Endodermal cell (in vitro differentiated cells): Measurements from ENCODE around the gene RAB17. TPM values are rescaled to one million over a fixed set of nuclear protein-coding genes. Genes with fewer than 3 reads are reported as not detected.

Source experiments
- DNase-seq: peaks from one replicate; pipeline ENCODE4 v3.0.0-alpha.2; 2017
- H3K27ac ChIP-seq: 2 replicates; pipeline ENCODE4 v1.5.1; 2013; ENCODE audit warnings: mild to moderate bottlenecking, low read depth, low read length, moderate library complexity
- H3K27me3 ChIP-seq: 2 replicates; pipeline ENCODE4 v1.6.1; 2013; ENCODE audit warnings: mild to moderate bottlenecking, low read length, moderate library complexity; ENCODE audit not compliant: insufficient read depth, control insufficient read depth, poor library complexity, severe bottlenecking
- H3K36me3 ChIP-seq: 2 replicates; pipeline ENCODE4 v1.7.0; 2013; ENCODE audit warnings: mild to moderate bottlenecking, low read length, moderate library complexity; ENCODE audit not compliant: control insufficient read depth, insufficient read depth
- H3K4me1 ChIP-seq: one replicate; pipeline ENCODE4 v1.7.0; 2013; ENCODE audit warnings: low read length; ENCODE audit not compliant: control insufficient read depth, insufficient read depth
- H3K4me3 ChIP-seq: 2 replicates; pipeline ENCODE4 v1.5.1; 2013; ENCODE audit warnings: mild to moderate bottlenecking, low read length, moderate library complexity
- H3K9ac ChIP-seq: 2 replicates; pipeline ENCODE4 v1.6.1; 2013; ENCODE audit warnings: mild to moderate bottlenecking, low read length, moderate library complexity; ENCODE audit not compliant: poor library complexity, severe bottlenecking; ENCODE audit errors: extremely low read depth
- H3K9me3 ChIP-seq: 2 replicates; pipeline ENCODE4 v1.6.1; 2013; ENCODE audit warnings: mild to moderate bottlenecking, low read length, moderate library complexity; ENCODE audit not compliant: control insufficient read depth
- H3K27ac Mint-ChIP-seq: 2 replicates; pipeline ENCODE4 v1.8.0; 2020; ENCODE audit warnings: mixed read lengths
- H3K27me3 Mint-ChIP-seq: 2 replicates; pipeline ENCODE4 v1.8.0; 2021; ENCODE audit warnings: mild to moderate bottlenecking, mixed read lengths; ENCODE audit not compliant: insufficient read depth
- H3K36me3 Mint-ChIP-seq: 2 replicates; pipeline ENCODE4 v1.8.0; 2020; ENCODE audit warnings: low read depth, mixed read lengths
- H3K4me1 Mint-ChIP-seq: 2 replicates; pipeline ENCODE4 v1.8.0; 2020; ENCODE audit warnings: mixed read lengths
- H3K4me3 Mint-ChIP-seq: 2 replicates; pipeline ENCODE4 v1.8.0; 2020; ENCODE audit warnings: mild to moderate bottlenecking, moderate library complexity, mixed read lengths
- H3K9me3 Mint-ChIP-seq: 2 replicates; pipeline ENCODE4 v1.8.0; 2020; ENCODE audit warnings: mild to moderate bottlenecking, mixed read lengths
- WGBS, 2 experiments: methylation state at CpG; one replicate each; pipeline versions ENCODE4 v1.1.5 to v1.1.7; 2013; ENCODE audit warnings: missing lambda C conversion rate in 2 of 2, mixed read lengths in 1 of 2; ENCODE audit not compliant: insufficient coverage in 1 of 2, insufficient read length in 1 of 2; 5-methylcytosine and 5-hydroxymethylcytosine counted together
- total RNA-seq, 2 donors: library from RNA; stranded (reverse); fragmentation: NEBNext Ultra II Directional in 1 of 2; extraction: Animal tissue kit (Norgen Biotek cat#: 25700) in 1 of 2; gene quantifications; 2 replicates in 1 of 2; 3 replicates in 1 of 2; pipeline ENCODE4 v1.2.1, GENCODE V29; 2021
- TF ChIP-seq, protein P1 (sequence below): fragments of 200-600 bp; sonication (generic); conservative IDR thresholded peaks from 2 replicates; pipeline ENCODE4 v1.5.0; 2021; ENCODE audit warnings: antibody characterized with exemption, mild to moderate bottlenecking

Gene RAB17
- total RNA-seq, 2 donors from 2014 or later: 235 to 369 TPM

DNA sequence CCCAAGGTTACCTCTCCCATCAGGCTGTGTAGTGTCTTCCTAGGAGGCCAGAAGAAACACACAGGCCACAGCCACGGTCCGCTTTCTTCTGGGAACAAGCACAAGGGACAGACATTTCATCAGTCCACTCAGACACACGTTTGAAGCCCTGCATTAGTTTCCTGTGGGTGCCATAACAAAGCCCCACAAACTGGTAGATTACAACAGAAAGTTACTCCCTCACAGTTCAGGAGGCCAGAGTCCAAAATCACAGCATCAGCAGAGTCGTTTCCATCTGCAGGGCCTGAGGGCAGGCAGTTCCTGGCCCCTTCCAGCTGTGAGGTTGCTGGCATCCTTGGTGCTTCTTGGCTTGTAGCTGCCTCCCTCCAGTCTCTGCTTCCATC is 32.9 kb downstream of the RAB17 start:
- Mint-ChIP-seq H3K36me3 (peaks cover 5% of the 10 kb centered on the region), H3K27me3 (peaks cover 4% of the 10 kb centered on the region), H3K9me3 (peaks cover 20% of the 10 kb centered on the region), H3K27ac (no peak overlapping the region), H3K4me1 (no peaks in the 10 kb centered on the region), H3K4me3 (no peak overlapping the region)
- Histone ChIP-seq H3K4me1 (no peaks in the 10 kb centered on the region), H3K27me3 (no peaks in the 10 kb centered on the region), H3K9me3 (peaks cover 13% of the 10 kb centered on the region), H3K9ac (no peak overlapping the region), H3K27ac (no peak overlapping the region), H3K36me3 (no peaks in the 10 kb centered on the region), H3K4me3 (no peak overlapping the region)
- no peak for DNase-seq
- TF ChIP-seq, protein P1, sequence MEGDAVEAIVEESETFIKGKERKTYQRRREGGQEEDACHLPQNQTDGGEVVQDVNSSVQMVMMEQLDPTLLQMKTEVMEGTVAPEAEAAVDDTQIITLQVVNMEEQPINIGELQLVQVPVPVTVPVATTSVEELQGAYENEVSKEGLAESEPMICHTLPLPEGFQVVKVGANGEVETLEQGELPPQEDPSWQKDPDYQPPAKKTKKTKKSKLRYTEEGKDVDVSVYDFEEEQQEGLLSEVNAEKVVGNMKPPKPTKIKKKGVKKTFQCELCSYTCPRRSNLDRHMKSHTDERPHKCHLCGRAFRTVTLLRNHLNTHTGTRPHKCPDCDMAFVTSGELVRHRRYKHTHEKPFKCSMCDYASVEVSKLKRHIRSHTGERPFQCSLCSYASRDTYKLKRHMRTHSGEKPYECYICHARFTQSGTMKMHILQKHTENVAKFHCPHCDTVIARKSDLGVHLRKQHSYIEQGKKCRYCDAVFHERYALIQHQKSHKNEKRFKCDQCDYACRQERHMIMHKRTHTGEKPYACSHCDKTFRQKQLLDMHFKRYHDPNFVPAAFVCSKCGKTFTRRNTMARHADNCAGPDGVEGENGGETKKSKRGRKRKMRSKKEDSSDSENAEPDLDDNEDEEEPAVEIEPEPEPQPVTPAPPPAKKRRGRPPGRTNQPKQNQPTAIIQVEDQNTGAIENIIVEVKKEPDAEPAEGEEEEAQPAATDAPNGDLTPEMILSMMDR: no peak
- WGBS, 2 experiments: 85 to 93% methylated on average over 3 to 4 of the region's 4 CpGs

DNA sequence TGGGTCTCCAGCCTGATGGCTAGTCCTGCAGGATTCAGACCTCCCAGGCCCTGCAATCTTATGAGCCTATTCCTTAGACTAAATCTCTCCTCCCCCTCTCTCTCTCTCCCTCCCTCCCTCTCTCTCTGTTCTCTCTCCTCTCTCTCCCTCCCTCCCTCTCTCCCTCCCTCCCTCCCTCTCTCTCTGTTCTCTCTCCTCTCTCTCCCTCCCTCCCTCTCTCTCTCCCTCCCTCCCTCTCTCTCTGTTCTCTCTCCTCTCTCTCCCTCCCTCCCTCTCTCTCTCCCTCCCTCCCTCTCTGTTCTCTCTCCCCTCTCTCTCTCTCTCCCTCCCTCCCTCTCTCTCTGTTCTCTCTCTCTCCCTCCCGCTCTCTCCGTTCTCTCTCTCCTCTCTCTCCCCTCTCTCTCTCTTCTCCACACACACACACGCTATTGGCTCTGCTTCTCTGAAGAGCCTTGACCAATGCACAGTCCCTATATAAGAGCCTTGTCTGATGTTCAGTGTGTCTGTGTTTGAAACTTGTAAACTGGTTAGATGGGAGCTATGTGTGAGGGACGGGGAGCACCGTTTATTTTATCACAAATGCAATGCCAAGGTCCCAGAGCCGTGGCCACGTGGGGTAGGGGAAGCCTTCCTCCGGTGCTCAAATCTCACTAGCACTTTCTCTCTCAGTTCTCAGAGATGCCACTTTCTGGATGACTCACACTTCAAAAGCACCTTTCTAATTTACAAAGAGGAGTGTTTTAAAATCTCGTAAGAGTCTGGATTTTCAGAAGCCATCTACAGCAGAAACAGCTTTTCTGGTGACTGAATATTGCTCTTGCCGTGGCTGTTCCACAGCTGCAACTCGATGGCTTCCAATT is 33.5 kb downstream of the RAB17 start:
- Mint-ChIP-seq H3K27ac (no peak overlapping the region), H3K4me3 (no peak overlapping the region), H3K27me3 (peaks cover 4% of the 10 kb centered on the region), H3K36me3 (peaks cover 5% of the 10 kb centered on the region), H3K9me3 (peaks cover 20% of the 10 kb centered on the region), H3K4me1 (no peaks in the 10 kb centered on the region)
- Histone ChIP-seq H3K9me3 (peaks cover 13% of the 10 kb centered on the region), H3K36me3 (no peaks in the 10 kb centered on the region), H3K27me3 (no peaks in the 10 kb centered on the region), H3K4me3 (no peak overlapping the region), H3K4me1 (no peaks in the 10 kb centered on the region), H3K9ac (no peak overlapping the region), H3K27ac (no peak overlapping the region)
- WGBS, 2 experiments: 76 to 77% methylated on average over 6 to 11 of the region's 11 CpGs
- TF ChIP-seq, protein P1: no peak
- DNase-seq: no peak

DNA sequence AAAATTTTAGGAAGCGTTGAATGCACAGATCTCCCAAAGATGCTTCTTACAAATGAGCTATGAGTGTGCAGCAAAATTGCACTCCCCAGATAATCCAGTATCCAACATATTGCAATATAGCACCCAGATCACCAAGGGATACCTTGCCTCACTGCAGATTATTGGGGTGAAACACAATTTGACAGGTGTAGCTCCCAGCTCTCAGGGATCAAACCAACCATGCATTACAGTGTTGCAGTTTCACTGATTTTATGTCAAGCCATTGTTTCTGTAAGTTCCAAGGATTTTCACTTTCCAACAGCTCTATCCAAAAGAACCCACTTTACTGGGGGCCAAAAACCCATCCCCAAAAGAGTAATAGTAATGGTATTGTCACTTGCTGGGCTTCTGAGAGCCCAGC is 35.0 kb downstream of the RAB17 start:
- H3K4me3 ChIP-seq: no peak overlapping the region
- Mint-ChIP-seq H3K4me3 (no peak overlapping the region), H3K36me3 (peaks cover 5% of the 10 kb centered on the region), H3K4me1 (no peaks in the 10 kb centered on the region), H3K27ac (no peak overlapping the region), H3K27me3 (peaks cover 4% of the 10 kb centered on the region), H3K9me3 (peaks cover 20% of the 10 kb centered on the region)
- no peaks in the 10 kb centered on the region for H3K27me3 ChIP-seq
- peaks cover 13% of the 10 kb centered on the region for H3K9me3 ChIP-seq
- H3K9ac ChIP-seq: no peak overlapping the region
- WGBS, 2 experiments: 100% methylated on average over 1 of the region's 1 CpG
- no peak overlapping the region for H3K27ac ChIP-seq
- DNase-seq: no peak
- H3K36me3 ChIP-seq: no peaks in the 10 kb centered on the region
- H3K4me1 ChIP-seq: no peaks in the 10 kb centered on the region
- TF ChIP-seq, protein P1: no peak
